GM12892 (cell line): ENCODE results near the gene TAF6.

Source experiments
- POLR2A ChIP-seq: IDR thresholded peaks from 2 replicates; pipeline ENCODE4 v1.6.1; 2011; ENCODE audit warnings: low read depth, low read length, control low read depth
- POLR2AphosphoS5 ChIP-seq: IDR thresholded peaks from 2 replicates; pipeline ENCODE4 v1.6.1; 2011; ENCODE audit warnings: low read depth, low read length, control low read depth
- TAF1 ChIP-seq: IDR thresholded peaks from 2 replicates; pipeline ENCODE4 v1.6.1; 2011; ENCODE audit warnings: low read depth, mild to moderate bottlenecking, control low read depth, low read length, borderline replicate concordance

GRCh38 chr7:100155553-100156317 lies 36.6 kb upstream of the TAF6 start:
- TF ChIP-seq POLR2AphosphoS5 = no peak
- no peak for TF ChIP-seq POLR2A
- no peak for TF ChIP-seq TAF1
